GM21515 (cell line): ENCODE results near the gene CCDC71L.

Source experiments
- ATAC-seq: cut with Tn5 transposase; IDR thresholded peaks from one replicate; pipeline ENCODE4 v1.9.1; 2021; ENCODE audit not compliant: unreplicated experiment

Gene CCDC71L

GRCh38 chr7:106659166-106659962 is 1.6 kb downstream of the CCDC71L start:
- ATAC-seq, result no peak

GRCh38 chr7:106658316-106659165 is 2.4 kb downstream of the CCDC71L start:
- no peak for ATAC-seq

- no peak for ATAC-seq
These were observed 3.6 kb downstream of the CCDC71L start for GRCh38 chr7:106657085-106657991.

- ATAC-seq, result no peak
These were observed 5.1 kb downstream of the CCDC71L start for GRCh38 chr7:106655703-106656498.

GRCh38 chr7:106653488-106653887 is 7.5 kb downstream of the CCDC71L start:
- ATAC-seq, result no peak

GRCh38 chr7:106652909-106653308 is 8.0 kb downstream of the CCDC71L start:
- no peak for ATAC-seq

- ATAC-seq, result no peak
These were observed 8.9 kb downstream of the CCDC71L start for GRCh38 chr7:106652092-106652491.

- ATAC-seq, result no peak
These were observed 14.7 kb downstream of the CCDC71L start for GRCh38 chr7:106646256-106646655.

GRCh38 chr7:106644999-106645398 is 16.0 kb downstream of the CCDC71L start:
- no peak for ATAC-seq

GRCh38 chr7:106643216-106644000 is 17.6 kb downstream of the CCDC71L start:
- no peak for ATAC-seq

GRCh38 chr7:106641416-106641815 is 19.5 kb downstream of the CCDC71L start:
- ATAC-seq, result no peak

GRCh38 chr7:106640368-106641141 is 20.4 kb downstream of the CCDC71L start:
- ATAC-seq, result no peak

GRCh38 chr7:106639476-106640334 is 21.3 kb downstream of the CCDC71L start:
- ATAC-seq, result no peak

GRCh38 chr7:106635411-106635810 is 25.5 kb downstream of the CCDC71L start:
- ATAC-seq, result no peak

GRCh38 chr7:106634958-106635357 is 26.0 kb downstream of the CCDC71L start:
- no peak for ATAC-seq

- no peak for ATAC-seq
These were observed 30.3 kb downstream of the CCDC71L start for GRCh38 chr7:106630648-106631047.

GRCh38 chr7:106629516-106629915 is 31.4 kb downstream of the CCDC71L start:
- no peak for ATAC-seq
